ENCODE results near the gene RPS6KB1.

DNA sequence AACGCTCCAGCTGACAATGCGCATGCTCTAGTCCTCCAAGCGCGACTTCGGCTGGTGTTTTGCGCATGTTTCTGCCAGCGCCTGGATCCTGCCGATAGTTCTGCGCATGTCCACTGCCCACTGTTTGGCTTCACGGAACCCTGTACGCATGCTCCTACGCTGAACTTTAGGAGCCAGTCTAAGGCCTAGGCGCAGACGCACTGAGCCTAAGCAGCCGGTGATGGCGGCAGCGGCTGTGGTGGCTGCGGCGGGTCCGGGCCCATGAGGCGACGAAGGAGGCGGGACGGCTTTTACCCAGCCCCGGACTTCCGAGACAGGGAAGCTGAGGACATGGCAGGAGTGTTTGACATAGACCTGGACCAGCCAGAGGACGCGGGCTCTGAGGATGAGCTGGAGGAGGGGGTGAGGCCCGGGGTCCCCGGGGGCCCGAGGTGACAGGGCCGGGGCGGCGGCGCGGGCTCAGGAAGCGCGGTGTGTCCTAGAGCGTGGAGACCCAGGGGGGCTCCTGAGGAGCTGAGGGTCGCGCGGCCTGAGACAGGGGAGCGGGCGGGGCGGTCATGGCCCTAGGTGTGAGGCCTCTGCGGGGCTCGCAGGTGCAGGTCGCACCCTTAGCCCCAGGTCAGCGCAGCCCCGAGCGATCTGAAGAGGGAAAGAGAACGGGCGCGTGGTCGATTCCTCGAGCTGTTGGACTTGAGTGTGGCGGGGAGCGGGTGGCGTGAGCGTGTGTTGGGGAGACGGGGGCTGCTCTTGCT, at the start of gene RPS6KB1, which contains the start of gene TUBD1:
- TF ChIP-seq NFIC (IDR thresholded peaks at IDR 0.05; ENCODE audit: low read depth, low read length) = no peak
- no peak for TF ChIP-seq RAD21 (IDR thresholded peaks at IDR 0.05; ENCODE audit: insufficient read depth, low read depth, low read length)
- TF ChIP-seq, protein P1, sequence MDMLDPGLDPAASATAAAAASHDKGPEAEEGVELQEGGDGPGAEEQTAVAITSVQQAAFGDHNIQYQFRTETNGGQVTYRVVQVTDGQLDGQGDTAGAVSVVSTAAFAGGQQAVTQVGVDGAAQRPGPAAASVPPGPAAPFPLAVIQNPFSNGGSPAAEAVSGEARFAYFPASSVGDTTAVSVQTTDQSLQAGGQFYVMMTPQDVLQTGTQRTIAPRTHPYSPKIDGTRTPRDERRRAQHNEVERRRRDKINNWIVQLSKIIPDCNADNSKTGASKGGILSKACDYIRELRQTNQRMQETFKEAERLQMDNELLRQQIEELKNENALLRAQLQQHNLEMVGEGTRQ (IDR thresholded peaks at IDR 0.05; ENCODE audit: borderline replicate concordance, low read depth, low read length) = no peak
- TF ChIP-seq, protein P2, sequence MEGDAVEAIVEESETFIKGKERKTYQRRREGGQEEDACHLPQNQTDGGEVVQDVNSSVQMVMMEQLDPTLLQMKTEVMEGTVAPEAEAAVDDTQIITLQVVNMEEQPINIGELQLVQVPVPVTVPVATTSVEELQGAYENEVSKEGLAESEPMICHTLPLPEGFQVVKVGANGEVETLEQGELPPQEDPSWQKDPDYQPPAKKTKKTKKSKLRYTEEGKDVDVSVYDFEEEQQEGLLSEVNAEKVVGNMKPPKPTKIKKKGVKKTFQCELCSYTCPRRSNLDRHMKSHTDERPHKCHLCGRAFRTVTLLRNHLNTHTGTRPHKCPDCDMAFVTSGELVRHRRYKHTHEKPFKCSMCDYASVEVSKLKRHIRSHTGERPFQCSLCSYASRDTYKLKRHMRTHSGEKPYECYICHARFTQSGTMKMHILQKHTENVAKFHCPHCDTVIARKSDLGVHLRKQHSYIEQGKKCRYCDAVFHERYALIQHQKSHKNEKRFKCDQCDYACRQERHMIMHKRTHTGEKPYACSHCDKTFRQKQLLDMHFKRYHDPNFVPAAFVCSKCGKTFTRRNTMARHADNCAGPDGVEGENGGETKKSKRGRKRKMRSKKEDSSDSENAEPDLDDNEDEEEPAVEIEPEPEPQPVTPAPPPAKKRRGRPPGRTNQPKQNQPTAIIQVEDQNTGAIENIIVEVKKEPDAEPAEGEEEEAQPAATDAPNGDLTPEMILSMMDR (IDR thresholded peaks at IDR 0.05 in 2 of 3, conservative IDR thresholded peaks at IDR 0.05 in 1 of 3; ENCODE audit: control insufficient read depth in 2 of 3, extremely low read depth in 1 of 3, insufficient read depth in 1 of 3, low read depth in 3 of 3, low read length in 3 of 3) = no peak
- TF ChIP-seq EP300 (IDR thresholded peaks at IDR 0.05; ENCODE audit: borderline replicate concordance in 1 of 2, control insufficient read depth in 1 of 2, low read depth in 2 of 2, low read length in 2 of 2) = no peak
- TF ChIP-seq SMC3 (IDR thresholded peaks at IDR 0.05; ENCODE audit: borderline replicate concordance, low read length) = no peak
- peak; percentile 97 for TF ChIP-seq YY1 (IDR thresholded peaks at IDR 0.05; ENCODE audit: low read depth, low read length)
- TF ChIP-seq SIN3A (IDR thresholded peaks at IDR 0.05; ENCODE audit: low read depth, low read length) = no peak

Measured in GM12878 (cell line).